ENCODE results near the gene TRIM41.
"Not testable (repeated sequence)": the region's sequence is repeated elsewhere in the genome, so short reads cannot be mapped to it uniquely, and the experiment has no call there.

Gene TRIM41

DNA sequence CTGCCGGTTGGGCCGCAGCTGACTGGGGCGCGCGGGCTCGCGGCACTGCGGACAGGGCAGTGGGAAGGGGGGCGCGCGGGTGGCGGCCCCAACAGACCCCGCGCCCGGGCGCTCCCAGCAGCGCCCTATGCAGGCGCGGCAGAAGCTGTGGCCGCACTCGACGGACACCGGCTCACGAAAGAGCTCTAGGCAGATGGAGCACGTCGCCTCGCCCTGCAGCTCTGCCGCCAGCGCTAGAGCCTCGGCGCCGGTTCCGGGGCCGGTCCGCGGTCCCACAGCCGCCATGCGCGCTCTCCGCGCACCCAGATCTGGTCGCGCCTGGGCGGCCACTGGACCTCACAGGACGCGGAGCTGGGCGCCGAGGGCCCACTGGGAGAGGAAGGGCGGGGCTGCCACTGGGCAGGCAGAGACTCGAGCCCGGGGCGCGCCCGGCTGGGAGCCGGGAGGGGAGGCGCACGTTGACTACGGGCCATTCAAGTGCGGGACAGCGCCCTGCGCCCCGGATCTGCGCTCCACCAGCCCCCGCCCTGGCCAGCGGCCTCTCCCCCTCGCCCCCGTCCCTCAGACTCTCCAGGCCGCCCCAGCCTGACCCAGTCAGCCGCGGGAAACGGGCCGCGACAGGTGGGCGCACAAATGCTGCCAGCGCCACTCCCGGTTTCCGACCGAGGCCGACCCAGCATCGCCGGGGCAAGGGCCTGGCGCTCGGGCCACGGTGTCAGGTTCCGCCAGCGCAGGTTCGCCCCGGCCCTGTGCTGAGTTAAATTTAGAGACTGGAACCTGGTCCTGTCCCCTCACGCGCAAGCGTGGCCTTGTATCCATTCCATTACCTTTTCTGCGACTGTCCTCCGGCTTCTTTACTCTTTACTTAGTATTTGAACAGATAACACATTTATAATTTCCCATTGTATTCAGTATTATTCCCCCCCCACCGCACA lies 18.0 kb upstream of the TRIM41 start, which contains the start of gene TRIM7:
Gene TRIM7 (minus strand): TSS at position 371 of the 935 bp plus-strand sequence. CDS start 86 bp downstream, at position 285.
- Histone ChIP-seq H3K9ac (no peak within 1 kb of the TSS), H3K27ac (no peak within 1 kb of the TSS)

DNA sequence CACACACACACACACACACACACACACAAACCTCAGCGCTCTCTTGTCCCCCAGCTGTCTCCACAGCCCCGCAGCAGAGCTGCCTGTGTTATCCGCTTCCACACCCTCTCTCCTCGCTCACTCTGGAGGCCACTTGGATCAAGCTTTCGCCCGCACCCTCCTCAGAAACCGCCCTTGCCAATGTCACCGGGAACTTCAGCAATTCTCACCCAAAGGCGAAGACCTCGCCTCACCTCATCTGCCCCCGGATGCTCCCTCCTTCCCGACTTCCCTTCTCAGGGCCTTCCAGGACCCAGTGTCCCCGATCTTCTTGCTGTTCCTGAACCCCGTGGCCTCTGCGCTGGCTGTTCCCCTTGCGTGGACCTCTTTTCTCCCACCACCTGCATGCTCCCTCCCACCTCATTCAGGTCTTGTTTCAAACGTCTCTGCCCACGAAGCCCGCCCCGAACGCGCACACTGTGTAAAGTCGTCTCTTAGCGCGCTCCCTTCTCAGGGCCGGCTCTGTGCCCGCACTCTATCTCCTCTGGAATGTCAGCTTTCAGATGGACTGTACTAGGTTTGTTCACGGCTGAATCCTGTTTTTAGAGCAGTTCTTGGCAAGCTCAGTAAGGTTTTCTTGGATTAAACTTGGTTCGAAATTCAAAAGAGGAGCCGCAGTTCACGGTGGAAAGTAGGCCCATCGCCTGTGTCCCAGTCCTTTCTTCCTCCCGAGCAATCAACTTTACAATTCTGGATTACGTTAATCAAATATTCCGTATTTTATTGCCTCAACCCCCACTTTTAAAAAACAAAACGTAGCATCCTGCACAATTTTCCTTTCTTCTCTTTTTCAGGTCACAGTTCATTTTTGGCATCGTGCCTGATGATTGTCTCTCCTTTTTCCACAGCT lies 17.1 kb upstream of the TRIM41 start:
- Histone ChIP-seq H3K27me3 (ENCODE audit: insufficient read depth, low read depth) (no peaks in the 10 kb centered on the region), H3K27ac (no peak overlapping the region), H3K4me1 (ENCODE audit: low read depth, poor library complexity, severe bottlenecking) (peaks cover 7% of the 10 kb centered on the region), H3K4me3 (IDR thresholded peaks at IDR 0.05; ENCODE audit: insufficient read depth, low read depth, low read length) (no peak overlapping the region), H3K79me2 (ENCODE audit: insufficient read depth, low read depth) (no peaks in the 10 kb centered on the region), H3K9ac (no peak overlapping the region; the same call in 1 of the 2 replicates), H2AFZ (ENCODE audit: low read depth) (peak overlapping the region; percentile 36; the same call in 1 of the 2 replicates), H4K20me1 (ENCODE audit: insufficient read depth) (no peaks in the 10 kb centered on the region), H3K36me3 (ENCODE audit: insufficient read depth) (no peaks in the 10 kb centered on the region), H3K4me2 (peak overlapping the region; percentile 57)
- TF ChIP-seq, protein P1, sequence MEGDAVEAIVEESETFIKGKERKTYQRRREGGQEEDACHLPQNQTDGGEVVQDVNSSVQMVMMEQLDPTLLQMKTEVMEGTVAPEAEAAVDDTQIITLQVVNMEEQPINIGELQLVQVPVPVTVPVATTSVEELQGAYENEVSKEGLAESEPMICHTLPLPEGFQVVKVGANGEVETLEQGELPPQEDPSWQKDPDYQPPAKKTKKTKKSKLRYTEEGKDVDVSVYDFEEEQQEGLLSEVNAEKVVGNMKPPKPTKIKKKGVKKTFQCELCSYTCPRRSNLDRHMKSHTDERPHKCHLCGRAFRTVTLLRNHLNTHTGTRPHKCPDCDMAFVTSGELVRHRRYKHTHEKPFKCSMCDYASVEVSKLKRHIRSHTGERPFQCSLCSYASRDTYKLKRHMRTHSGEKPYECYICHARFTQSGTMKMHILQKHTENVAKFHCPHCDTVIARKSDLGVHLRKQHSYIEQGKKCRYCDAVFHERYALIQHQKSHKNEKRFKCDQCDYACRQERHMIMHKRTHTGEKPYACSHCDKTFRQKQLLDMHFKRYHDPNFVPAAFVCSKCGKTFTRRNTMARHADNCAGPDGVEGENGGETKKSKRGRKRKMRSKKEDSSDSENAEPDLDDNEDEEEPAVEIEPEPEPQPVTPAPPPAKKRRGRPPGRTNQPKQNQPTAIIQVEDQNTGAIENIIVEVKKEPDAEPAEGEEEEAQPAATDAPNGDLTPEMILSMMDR (conservative IDR thresholded peaks at IDR 0.05; ENCODE audit: low read depth, low read length), result no peak

More for the DNA sequence above, 18.0 kb upstream of the TRIM41 start, which contains the start of gene TRIM7:
- Histone ChIP-seq H3K36me3 (ENCODE audit: insufficient read depth) (no peaks in the 10 kb centered on the region), H3K4me3 (IDR thresholded peaks at IDR 0.05; ENCODE audit: insufficient read depth, low read depth, low read length) (no peak within 1 kb of the TSS), H3K4me2 (peak within 1 kb of the TSS; percentile 57), H3K27me3 (ENCODE audit: insufficient read depth, low read depth) (no peaks in the 10 kb centered on the region), H4K20me1 (ENCODE audit: insufficient read depth) (no peaks in the 10 kb centered on the region), H3K79me2 (ENCODE audit: insufficient read depth, low read depth) (no peaks in the 10 kb centered on the region), H3K4me1 (ENCODE audit: low read depth, poor library complexity, severe bottlenecking) (peaks cover 7% of the 10 kb centered on the region), H2AFZ (ENCODE audit: low read depth) (no peak within 1 kb of the TSS; the same call in 1 of the 2 replicates)
- TF ChIP-seq, protein P1 (conservative IDR thresholded peaks at IDR 0.05; ENCODE audit: low read depth, low read length), result no peak

GRCh38 chr5:181207214-181207959 lies 15.7 kb upstream of the TRIM41 start:
- peak overlapping the region; percentile 80 for H3K27ac ChIP-seq
- H3K4me2 ChIP-seq, result peak overlapping the region; percentile 60
- H3K27me3 ChIP-seq (ENCODE audit: insufficient read depth, low read depth), result no peaks in the 10 kb centered on the region
- no peak overlapping the region for H3K4me3 ChIP-seq (IDR thresholded peaks at IDR 0.05; ENCODE audit: insufficient read depth, low read depth, low read length)
- no peaks in the 10 kb centered on the region for H4K20me1 ChIP-seq (ENCODE audit: insufficient read depth)
- H3K79me2 ChIP-seq (ENCODE audit: insufficient read depth, low read depth), result no peaks in the 10 kb centered on the region
- TF ChIP-seq, protein P1 (conservative IDR thresholded peaks at IDR 0.05; ENCODE audit: low read depth, low read length), result no peak
- H3K36me3 ChIP-seq (ENCODE audit: insufficient read depth), result no peaks in the 10 kb centered on the region
- peak overlapping the region; percentile 73 for H2AFZ ChIP-seq (ENCODE audit: low read depth)
- peaks cover 7% of the 10 kb centered on the region for H3K4me1 ChIP-seq (ENCODE audit: low read depth, poor library complexity, severe bottlenecking)
- peak overlapping the region; percentile 69; the same call in 1 of the 2 replicates for H3K9ac ChIP-seq

DNA sequence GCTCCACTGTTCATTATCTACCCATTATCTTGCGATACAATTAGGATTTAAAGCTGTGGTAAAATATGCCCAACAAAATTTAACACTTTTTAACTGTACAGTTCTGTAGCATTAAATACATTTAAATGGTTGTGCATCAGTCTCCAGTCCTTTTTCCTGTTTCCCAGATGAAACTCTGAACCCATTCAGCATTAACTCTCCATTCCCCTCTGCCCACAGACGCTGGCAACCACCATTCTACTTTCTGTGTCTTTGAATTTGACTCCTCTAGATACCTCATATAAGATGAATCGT lies 15.2 kb upstream of the TRIM41 start:
- peak overlapping the region; percentile 21; the same call in 1 of the 2 replicates for H3K4me2 ChIP-seq
- no peak overlapping the region for H3K9ac ChIP-seq
- H2AFZ ChIP-seq (ENCODE audit: low read depth), result no peak overlapping the region
- no peaks in the 10 kb centered on the region for H4K20me1 ChIP-seq (ENCODE audit: insufficient read depth)
- H3K27me3 ChIP-seq (ENCODE audit: insufficient read depth, low read depth), result no peaks in the 10 kb centered on the region
- no peaks in the 10 kb centered on the region for H3K79me2 ChIP-seq (ENCODE audit: insufficient read depth, low read depth)
- peaks cover 7% of the 10 kb centered on the region for H3K4me1 ChIP-seq (ENCODE audit: low read depth, poor library complexity, severe bottlenecking)
- no peak overlapping the region for H3K4me3 ChIP-seq (IDR thresholded peaks at IDR 0.05; ENCODE audit: insufficient read depth, low read depth, low read length)
- H3K36me3 ChIP-seq (ENCODE audit: insufficient read depth), result no peaks in the 10 kb centered on the region
- peak overlapping the region; percentile 80; the same call in 1 of the 2 replicates for H3K27ac ChIP-seq
- TF ChIP-seq, protein P1 (conservative IDR thresholded peaks at IDR 0.05; ENCODE audit: low read depth, low read length), result no peak

- H3K9ac ChIP-seq; H3K79me2 ChIP-seq (ENCODE audit: insufficient read depth, low read depth); H3K36me3 ChIP-seq (ENCODE audit: insufficient read depth); H3K27ac ChIP-seq; H3K4me2 ChIP-seq; H4K20me1 ChIP-seq (ENCODE audit: insufficient read depth); H3K27me3 ChIP-seq (ENCODE audit: insufficient read depth, low read depth); H3K4me1 ChIP-seq (ENCODE audit: low read depth, poor library complexity, severe bottlenecking); H2AFZ ChIP-seq (ENCODE audit: low read depth); H3K4me3 ChIP-seq (IDR thresholded peaks at IDR 0.05; ENCODE audit: insufficient read depth, low read depth, low read length): not testable (repeated sequence)
These were observed 14.1 kb upstream of the TRIM41 start for GRCh38 chr5:181209006-181209405.

GRCh38 chr5:181210148-181210547 lies 12.9 kb upstream of the TRIM41 start:
- not testable (repeated sequence) for H4K20me1 ChIP-seq (ENCODE audit: insufficient read depth); H3K4me3 ChIP-seq (IDR thresholded peaks at IDR 0.05; ENCODE audit: insufficient read depth, low read depth, low read length); H3K27me3 ChIP-seq (ENCODE audit: insufficient read depth, low read depth); H3K79me2 ChIP-seq (ENCODE audit: insufficient read depth, low read depth); H3K36me3 ChIP-seq (ENCODE audit: insufficient read depth); H3K4me1 ChIP-seq (ENCODE audit: low read depth, poor library complexity, severe bottlenecking); H3K27ac ChIP-seq; H3K4me2 ChIP-seq; H2AFZ ChIP-seq (ENCODE audit: low read depth); H3K9ac ChIP-seq

Measured in KMS-11 (cell line).